ENCODE measurements around the gene NFATC3.

DNA sequence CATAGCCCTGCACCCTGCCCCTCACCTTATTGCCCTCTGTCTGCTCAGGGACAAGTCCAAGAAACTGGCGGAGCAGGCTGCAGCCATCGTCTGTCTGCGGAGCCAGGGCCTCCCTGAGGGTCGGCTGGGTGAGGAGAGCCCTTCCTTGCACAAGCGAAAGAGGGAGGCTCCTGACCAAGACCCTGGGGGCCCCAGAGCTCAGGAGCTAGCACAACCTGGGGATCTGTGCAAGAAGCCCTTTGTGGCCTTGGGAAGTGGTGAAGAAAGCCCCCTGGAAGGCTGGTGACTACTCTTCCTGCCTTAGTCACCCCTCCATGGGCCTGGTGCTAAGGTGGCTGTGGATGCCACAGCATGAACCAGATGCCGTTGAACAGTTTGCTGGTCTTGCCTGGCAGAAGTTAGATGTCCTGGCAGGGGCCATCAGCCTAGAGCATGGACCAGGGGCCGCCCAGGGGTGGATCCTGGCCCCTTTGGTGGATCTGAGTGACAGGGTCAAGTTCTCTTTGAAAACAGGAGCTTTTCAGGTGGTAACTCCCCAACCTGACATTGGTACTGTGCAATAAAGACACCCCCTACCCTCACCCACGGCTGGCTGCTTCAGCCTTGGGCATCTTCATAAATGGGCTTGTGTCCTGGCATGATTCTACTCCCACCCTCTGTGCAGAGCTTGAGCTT is 6.3 kb upstream of the NFATC3 start:
- TF ChIP-seq, protein P1, sequence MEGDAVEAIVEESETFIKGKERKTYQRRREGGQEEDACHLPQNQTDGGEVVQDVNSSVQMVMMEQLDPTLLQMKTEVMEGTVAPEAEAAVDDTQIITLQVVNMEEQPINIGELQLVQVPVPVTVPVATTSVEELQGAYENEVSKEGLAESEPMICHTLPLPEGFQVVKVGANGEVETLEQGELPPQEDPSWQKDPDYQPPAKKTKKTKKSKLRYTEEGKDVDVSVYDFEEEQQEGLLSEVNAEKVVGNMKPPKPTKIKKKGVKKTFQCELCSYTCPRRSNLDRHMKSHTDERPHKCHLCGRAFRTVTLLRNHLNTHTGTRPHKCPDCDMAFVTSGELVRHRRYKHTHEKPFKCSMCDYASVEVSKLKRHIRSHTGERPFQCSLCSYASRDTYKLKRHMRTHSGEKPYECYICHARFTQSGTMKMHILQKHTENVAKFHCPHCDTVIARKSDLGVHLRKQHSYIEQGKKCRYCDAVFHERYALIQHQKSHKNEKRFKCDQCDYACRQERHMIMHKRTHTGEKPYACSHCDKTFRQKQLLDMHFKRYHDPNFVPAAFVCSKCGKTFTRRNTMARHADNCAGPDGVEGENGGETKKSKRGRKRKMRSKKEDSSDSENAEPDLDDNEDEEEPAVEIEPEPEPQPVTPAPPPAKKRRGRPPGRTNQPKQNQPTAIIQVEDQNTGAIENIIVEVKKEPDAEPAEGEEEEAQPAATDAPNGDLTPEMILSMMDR (IDR thresholded peaks at IDR 0.05; ENCODE audit: poor library complexity): no peak
- TF ChIP-seq EZH2phosphoT487 (IDR thresholded peaks at IDR 0.05; ENCODE audit: low read depth, severe bottlenecking, unreplicated experiment): no peak
